M059J (cell line): ENCODE results near the gene MCC. TPM values are rescaled to one million over a fixed set of nuclear protein-coding genes. Genes with fewer than 3 reads are reported as not detected.
"Not testable (repeated sequence)": the region's sequence is repeated elsewhere in the genome, so short reads cannot be mapped to it uniquely, and the experiment has no call there.

Source experiments
- DNase-seq: peaks from one replicate; pipeline ENCODE4 v3.0.0-alpha.2; 2012; ENCODE audit warnings: low read depth
- total RNA-seq: library from RNA; depleted of rRNA; stranded (reverse); fragments of >200 nt; shearing (Covaris generic); gene quantifications from 2 replicates; pipeline ENCODE4 v1.2.3, GENCODE V29; 2014

MCC gene
- total RNA-seq, 1 experiment from 2014 or later = 4.6 TPM

DNA sequence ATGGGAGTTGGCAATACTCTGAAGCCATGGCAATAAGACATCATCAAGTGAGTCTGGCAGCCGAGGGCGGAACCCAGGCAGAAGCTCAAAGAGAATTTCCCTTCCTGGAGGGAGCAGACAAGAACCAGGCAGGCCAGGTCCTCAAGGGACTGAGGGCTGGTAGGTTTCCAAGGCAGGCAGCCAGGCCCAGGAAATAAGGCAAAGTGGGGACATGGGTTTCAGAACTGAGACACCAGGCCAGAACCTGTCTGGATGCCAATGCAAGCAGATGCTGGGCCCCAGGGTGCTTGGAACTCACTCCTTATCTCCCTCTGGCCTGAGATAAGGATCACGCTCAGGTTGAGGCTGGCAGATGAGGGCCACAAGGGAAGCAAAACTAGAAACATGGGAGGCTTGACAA lies 62.3 kb downstream of the MCC start:
- DNase-seq = no peak

DNA sequence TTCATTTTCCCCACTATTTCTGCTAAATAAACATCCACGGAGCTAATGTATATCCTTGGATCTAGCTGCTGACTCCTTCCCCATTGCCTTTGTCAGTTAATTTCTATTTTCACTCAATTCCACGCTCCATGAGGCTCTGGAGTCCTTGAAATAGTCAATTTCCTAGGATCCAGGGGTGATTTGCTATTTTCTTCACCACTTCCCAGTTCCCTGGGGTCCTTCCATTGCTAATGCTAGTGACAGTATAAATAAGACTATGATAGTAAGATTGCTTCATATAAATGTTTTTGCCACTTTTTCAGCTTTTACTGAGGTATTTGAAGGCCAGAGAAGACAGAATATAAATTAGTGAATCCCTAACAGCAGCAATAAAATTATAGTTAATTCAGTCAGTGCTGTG lies 66.6 kb downstream of the MCC start:
- DNase-seq = no peak

DNA sequence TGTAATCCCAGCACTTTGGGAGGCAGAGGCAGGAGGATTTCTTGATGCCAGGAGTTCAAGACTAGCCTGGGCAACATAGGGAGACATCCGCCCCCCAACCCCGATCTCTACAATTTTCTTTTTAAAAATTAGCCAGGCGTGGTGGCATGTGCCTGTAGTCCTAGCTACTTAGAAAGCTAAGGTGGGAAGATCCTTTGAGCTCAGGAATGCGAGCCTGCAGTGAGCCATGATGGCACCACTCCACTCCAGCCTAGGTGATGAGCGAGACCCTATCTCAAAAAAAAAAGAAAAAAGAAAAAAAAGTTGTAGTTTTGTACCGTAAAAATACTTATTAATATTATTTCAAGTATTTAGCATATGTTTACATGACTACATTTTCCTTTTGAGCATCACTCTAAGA lies 82.7 kb downstream of the MCC start:
- no peak for DNase-seq

DNA sequence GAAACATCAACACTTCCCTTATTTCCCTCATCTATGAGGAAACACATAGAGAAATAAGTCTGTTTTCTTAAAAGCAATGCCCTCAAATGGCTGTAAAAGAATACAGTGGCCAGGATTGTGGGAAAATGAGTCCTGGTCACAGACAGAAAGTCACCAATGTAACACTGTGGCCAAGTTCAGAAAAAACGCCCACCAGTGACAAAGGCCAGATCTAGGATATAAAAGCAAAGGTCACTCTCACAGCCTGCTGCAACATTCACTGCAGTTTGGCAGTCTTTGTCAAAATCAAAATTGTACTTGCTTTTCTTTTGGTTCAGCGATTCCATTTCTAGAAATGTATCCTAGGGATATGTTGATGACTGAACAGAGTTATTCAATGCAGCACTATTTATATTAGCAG lies 84.0 kb downstream of the MCC start:
- no peak for DNase-seq

DNA sequence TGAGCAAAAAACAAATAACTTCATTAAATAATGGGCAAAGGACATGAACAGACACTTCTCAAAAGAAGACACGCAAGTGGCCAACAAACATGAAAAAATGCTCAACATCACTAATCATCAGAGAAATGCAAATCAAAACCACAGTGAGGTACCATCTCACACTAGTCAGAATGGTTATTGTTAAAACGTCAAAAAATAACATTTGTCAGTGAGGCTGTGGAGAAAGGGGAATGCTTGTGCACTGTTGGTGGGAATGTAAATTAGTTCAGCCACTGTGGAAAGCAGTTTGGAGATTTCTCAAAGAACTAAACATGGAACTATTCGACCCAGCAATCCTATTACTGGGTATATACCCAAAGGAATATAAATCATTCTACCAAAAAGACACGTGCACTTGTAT lies 90.3 kb downstream of the MCC start:
- not testable (repeated sequence) for DNase-seq

DNA sequence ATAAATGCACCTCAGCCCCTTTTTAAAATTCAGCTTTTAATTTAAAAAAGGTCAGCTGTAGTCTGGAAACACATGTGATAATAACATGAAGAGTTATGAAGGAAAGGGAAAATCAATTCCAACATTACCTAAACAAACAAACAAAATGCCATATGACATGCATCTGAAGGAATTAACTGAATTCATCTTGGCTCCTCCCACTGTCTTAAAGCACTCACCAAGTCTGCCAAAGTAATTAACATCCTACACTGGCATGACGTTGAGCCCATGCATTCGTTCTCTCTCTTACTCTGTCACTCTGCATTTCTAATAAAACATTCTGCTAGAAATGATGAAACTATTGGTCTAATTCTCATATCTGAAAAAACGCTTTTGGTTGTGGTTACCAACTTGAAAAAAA lies 91.2 kb downstream of the MCC start:
- DNase-seq = no peak

DNA sequence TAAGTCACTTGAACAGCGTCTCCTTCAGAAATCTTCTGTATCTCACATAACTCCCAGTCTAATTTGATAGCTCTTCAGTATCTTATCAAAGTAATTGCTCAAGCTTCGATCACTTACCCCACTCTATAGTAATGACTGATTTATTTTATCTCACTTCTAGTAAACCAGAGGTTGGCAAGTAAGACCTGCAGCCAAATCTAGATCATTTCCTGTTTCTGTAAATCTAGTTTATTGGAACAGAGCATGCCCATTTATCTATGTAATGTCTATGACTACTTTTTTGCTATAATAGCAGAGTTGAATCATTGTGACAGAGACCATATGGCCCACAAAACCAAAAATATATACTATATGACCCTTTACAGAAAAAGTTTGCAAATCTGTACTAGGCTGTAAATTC lies 93.6 kb downstream of the MCC start:
- no peak for DNase-seq

DNA sequence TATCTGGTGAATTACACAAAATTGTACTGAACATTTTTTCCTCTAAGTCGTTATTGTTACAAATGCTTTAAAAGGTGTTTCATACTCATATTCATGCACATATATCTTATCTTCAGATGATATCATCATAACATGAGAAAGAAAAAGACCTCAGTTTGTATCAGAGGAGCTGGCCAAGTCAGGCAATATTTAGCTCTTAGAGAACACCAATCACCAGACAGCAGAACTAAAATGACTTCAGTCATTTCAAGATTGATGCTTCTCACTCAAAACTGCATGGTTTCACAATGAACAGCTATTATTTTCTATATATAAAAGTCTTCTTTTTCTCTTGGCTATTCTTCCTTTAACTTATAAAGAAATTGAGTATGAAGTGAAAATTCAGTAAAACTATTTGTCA lies 98.0 kb downstream of the MCC start:
- no peak for DNase-seq

DNA sequence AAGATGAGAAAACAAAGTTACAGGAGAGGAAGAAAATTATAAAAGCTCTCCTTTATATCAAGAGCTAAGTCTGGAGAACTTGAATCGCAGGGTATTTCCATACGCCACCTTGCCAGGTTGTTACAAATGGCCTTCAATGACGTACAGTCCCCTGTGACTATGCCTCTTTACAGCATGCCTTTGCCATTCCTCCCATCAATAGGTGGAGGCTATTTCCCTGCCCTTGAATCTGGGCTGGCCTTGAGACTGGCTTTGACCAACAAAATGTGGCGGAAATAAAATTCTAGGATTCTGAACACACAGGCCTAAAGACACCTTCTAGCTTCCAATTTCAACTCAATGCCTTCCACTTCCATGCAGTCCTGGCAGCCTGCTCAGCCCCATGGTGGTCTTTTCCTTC lies 99.1 kb downstream of the MCC start:
- no peak for DNase-seq

DNA sequence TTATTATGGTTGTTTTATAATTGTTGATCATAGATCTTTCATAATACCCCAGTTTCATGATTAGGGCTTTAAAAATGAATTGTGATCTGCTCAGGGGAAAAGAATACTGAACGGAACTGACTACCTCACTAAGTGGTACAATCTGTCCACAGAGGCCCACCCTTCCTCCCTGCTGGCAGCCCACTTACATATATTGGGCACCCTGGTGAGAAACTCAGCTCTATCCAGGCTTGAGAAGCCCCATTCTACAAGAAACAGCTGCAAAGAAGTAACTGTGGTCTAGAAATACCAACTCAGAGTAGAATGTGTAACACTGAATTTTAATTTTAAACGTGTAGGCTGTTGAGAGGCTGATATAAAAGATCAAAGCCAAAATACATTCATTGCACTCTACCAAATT lies 100.4 kb downstream of the MCC start:
- DNase-seq = no peak

DNA sequence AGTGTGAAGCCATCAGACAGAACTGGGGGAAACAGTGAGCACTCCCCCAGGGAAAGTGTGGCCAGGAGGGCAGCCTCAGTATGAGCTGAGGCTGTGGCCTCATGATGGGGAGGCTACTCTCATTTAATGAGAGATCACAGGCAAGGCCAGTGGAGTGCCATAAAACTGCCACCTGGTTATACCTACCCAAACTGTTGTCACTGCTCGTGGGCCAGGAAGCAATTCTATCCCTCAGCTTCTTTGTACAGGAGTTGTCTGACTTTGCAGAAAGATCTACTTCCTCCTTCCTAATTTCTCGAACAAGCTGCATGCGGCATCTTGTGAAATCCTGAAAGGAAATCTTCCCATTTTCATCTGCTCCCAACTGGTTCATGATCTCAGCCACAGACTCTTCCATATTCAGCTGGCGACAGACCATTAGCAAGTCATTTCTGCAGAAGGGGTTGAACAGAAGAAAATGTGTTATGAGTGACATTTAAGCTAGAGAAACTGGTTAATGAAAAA lies 103.4 kb downstream of the MCC start:
- no peak for DNase-seq

DNA sequence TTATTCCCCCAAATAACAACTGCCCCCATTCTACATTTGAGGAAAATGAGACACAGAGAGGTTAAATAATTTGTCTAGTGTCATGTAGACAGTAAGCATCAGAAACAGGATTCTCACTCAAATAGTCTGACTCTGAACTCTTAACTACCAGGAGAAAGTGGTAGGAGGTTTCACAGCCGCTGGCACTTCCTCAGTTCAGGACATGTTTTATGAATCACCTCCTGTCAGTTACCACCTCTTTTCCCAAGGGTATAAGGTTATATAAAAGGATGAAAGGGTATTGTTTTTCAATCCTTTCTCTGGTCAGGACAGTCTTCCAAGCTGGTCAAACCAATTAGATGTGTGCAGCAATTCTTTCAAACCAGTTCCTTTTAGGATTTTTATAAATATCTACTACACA lies 105.5 kb downstream of the MCC start:
- DNase-seq = peak; percentile 31

DNA sequence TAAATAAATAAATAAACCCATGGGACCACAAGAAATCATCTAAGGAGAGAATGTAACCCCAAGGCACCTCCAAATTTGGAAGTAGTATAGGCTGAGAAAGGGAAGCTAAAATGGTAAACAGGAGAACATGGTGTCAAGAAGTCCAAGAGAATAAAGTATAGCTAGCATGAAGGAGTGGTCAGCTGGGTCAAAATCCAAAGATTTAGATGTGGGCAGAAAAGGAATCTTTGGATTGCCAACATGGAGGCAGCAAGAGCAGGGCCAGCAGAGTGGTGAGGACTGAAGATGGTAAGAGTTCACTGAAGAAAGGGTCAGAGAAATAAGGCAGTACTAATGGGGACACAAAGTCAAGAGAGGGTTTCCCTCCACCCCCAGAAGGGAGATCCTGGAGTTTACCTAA lies 106.5 kb downstream of the MCC start:
- DNase-seq = no peak

DNA sequence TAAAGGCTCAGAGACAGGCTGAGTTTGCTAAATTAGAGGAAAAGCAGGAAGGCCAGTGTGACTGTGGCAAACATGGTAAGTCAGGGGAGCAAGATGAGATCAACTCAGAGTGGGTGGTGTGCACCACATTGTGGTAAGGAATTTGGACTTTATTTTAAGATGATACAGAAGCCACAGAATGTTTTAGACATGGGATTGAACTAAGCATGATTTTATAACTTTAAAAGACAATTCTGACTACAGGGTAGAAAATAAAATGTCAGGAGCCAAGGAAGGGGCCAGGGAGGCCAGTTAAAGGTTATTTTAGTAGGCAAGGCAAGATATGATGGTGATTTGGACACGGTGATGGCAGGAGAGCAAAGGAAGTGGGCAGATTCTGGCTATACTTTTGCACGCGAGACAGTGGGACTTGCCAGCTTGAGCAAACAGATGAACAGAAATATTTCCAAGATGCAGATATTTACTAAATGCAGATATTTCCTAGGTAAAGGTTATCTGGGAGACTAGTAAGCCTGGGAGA lies 107.4 kb downstream of the MCC start:
- no peak for DNase-seq

DNA sequence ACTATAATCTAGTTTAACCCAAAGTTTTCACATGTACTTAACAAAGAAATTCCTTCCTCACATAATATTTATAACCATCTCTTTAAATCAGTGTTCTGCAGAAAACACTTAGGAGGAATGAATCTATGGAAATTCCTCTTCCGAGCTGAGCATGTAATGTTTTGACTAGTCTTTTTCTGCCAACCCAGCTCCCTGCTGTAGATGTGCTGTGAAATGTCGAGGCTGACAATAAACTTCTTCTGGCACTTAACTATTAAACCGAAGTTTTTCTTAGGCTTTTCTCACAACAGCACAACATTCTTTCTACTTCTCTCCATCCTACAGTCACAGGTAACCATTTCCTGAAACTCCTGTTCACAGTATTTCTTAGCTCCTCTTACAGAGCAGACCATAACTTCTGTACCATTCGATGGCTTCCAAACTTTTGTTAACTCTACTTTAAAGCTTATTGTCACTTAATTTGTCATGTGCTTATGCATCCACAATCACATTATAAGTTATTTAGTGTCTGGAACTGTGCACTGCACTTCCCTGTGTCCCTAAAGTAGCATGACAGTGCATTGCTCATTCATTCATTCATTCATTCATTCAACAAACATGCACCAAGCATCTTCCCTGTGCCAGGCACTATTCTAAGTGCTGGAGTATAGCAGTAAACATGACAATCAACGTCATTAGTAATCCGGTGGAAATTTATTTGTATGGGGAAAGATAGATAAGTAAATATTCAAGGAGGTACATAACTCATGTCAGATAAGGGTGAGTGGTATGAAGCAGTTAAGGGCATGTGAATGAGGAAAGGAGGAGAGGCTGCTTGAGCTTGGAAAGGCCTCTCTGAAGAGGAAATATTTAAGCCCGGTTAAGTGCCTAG lies 108.1 kb downstream of the MCC start:
- no peak for DNase-seq

DNA sequence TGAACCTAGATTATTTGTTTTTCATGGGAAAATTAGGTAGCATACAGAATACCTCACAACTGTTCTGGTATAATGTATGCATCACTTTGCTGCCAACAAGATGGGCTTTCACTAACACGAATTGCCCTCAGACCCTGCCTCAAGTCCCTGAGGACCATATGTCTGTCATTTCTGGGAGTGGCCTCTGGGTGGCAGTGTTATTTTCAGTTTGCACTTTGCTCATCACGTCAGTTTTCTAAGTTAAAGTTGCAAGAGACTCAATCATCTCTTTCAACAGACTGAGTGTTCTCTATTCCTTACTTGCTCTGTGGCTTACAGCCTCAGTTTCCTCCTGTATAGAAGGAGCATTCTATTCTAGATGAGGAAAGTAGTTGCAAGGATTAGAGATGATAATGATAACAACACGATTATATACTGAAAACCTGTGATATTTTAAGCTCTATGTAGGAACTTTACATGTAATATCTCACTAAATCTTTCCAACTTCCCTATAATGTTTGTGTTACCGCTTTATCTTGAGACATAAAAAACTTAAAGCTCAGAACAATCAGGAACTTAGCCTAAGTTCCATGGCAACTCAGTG lies 109.2 kb downstream of the MCC start:
- DNase-seq = peak; percentile 54

DNA sequence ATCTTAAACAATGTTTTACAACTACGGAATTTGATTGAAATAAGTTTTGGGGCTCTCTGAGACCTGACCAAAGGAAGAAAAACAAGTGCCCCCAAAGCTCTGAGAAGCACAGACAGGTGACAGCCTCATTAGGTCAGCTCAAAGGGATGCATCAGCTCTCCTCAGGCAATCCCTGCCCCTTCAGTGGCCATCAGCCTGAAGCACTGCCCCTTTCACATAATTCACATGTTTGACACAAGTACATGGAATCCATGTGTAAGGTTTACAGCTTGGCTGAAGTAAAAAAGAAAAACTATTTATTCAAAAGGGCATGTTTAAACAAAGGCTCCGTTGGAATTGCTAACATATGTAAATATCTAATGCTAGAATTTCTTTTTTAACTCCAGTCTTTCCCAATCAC lies 109.7 kb downstream of the MCC start:
- no peak for DNase-seq

DNA sequence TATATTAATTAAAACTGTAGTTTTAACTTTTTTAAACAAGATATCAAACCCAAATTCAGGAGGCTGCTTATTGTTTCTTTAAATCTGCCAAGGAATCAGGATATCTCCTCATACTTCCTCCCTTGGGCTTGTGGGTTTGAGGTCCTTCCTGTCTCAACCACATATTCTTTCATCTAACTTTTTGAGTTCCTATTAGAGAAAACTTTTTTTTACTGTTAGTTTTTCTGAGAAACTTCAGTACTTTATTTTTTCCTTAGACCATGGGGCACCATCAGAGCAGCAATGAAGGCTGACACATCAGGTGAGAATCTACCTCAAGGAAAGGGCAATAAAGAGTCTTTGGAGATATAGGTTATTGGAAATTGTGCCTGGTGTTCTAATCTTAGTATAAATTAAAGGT lies 110.2 kb downstream of the MCC start:
- no peak for DNase-seq

DNA sequence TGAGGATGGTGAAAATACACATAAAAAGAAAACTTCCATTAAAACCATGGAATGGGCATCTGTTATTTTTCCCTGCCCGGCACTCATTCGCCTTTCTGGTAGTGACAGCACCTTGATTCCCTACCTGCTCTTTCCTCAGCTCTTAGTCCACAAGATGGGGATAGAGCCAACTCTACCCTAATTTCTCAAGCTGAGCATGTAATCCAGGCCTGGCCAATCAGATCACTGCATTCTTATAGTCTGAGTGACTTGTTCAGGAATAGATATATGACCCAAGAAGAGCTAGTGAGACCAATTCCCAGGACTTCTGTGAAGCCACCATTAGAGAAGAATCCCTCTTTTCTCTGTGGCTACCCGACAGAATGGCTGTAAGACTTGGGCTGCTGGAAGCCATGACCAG lies 111.6 kb downstream of the MCC start:
- DNase-seq = no peak

DNA sequence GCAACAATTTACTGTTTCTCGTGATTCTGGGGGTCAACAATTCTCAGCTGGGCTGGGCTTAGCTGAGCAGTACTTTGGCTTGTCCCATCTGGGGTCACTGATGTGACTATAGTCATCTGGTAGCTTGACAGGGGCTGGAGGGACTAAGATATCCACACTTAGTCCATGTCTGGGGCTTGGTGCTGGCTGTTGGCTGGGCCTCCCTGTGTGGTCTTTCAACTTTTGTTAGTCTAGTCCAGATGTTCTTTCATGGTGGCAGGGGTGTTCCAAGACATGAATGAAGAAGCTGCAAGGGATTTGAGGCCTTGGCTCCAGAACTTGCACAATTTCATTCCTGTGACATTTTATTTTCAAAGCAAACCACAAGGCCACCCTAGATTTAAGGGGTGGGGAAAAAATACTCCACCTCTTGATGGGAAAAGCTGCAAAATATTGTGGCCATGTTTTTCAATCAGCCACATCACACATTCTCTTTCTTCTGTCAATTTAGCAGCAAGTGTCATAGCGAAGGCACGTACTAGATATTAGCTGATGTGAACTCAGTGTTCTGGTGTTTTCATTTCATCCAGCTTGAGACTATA lies 112.7 kb downstream of the MCC start:
- DNase-seq = no peak

DNA sequence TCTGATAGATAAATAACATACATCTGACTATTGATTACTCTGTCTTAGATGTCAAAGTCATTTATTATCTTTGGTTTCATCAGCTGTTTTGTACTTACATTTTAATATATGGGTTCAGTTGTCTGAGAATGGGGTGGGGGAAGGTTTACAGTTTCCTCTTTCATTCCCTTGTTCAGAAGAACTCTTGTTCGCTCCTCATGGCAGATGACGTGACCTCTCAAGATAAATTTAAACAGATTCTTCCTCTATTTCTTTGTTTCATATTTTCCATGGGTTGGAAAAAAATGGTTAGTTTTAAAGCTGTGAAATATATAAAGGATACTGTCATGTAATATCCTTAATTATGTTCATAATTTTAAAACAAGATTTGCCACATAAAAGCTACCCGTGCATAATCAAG lies 114.8 kb downstream of the MCC start:
- no peak for DNase-seq

DNA sequence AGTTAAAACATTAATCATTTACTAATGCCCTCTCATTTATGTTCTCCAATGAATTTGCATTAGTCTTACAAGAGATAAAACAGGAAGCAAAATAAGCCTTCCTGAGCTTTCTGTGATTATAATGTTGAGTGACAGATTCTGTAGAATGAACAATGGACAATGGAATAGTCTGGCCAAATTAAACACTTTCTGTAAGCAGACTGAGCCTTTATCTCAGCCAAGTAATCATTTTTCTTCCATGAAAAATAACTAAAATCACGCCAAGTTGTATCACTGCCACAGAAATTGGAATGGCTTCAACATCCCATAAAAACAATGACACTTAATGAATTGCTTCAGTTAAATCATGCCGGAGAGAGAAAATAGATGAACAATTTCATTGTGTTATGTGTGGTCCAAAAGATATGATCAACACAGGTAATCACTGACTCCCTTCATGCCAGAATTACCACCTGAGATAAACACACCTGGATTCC lies 116.5 kb downstream of the MCC start:
- DNase-seq = no peak

DNA sequence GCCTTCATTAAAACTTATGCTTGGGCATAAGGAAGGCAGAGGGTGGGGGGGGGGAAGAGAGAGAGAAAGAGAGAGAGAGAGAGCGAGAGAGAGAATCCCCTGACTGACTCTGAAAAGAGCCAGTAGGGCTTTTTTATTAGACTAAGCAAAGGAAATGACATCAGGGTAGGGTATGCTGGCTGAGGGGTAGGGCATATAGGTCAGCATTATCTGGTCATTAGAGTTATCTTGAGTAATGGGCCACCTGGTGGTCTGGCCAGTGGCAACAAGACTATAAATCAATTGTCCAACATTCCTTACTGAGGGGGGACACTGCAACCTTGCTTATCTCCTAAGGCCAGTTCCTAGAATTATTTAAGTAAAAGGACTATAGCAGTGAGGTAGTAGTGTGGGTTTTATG lies 120.7 kb downstream of the MCC start:
- DNase-seq = no peak
